GM12801 (cell line): ENCODE results near the gene AGPS.

Experiments used
- CTCF ChIP-seq: IDR thresholded peaks from one replicate; pipeline ENCODE4 v1.5.1; 2011; ENCODE audit warnings: control low read depth; ENCODE audit not compliant: insufficient read length; ENCODE audit errors: extremely low read depth

The AGPS gene

GRCh38 chr2:177352441-177353186 lies 40.0 kb upstream of the AGPS start:
- TF ChIP-seq CTCF, result no peak

GRCh38 chr2:177353187-177353478 lies 39.4 kb upstream of the AGPS start:
- no peak for TF ChIP-seq CTCF

- TF ChIP-seq CTCF, result no peak
Measured at GRCh38 chr2:177355874-177356273, 36.7 kb upstream of the AGPS start.

- no peak for TF ChIP-seq CTCF
Measured at GRCh38 chr2:177359836-177360595, 32.6 kb upstream of the AGPS start.

GRCh38 chr2:177362499-177362898 lies 30.1 kb upstream of the AGPS start:
- TF ChIP-seq CTCF, result no peak

GRCh38 chr2:177363332-177363731 lies 29.2 kb upstream of the AGPS start:
- TF ChIP-seq CTCF, result no peak

GRCh38 chr2:177379354-177379753 lies 13.2 kb upstream of the AGPS start:
- no peak for TF ChIP-seq CTCF
